ENCODE data around the gene RNGTT. TPM values are rescaled to one million over a fixed set of nuclear protein-coding genes. Genes with fewer than 3 reads are reported as not detected.
"Not testable (repeated sequence)": the region's sequence is repeated elsewhere in the genome, so short reads cannot be mapped to it uniquely, and the experiment has no call there.

Gene RNGTT
- total and polyA plus RNA-seq, 2 experiments from 2014 or later = 9.2 to 21.5 TPM

- no peak overlapping the region for H3K4me3 ChIP-seq
- no peak overlapping the region for H3K27ac ChIP-seq
- peaks cover 4% of the 10 kb centered on the region; the same call in 1 of the 2 replicates for H4K20me1 ChIP-seq (ENCODE audit: insufficient read depth)
- no peak overlapping the region for H2AFZ ChIP-seq
- H3F3A ChIP-seq (ENCODE audit: insufficient read depth) = no peaks in the 10 kb centered on the region
- no peaks in the 10 kb centered on the region for H3K36me3 ChIP-seq (ENCODE audit: low read depth)
- H3K27me3 ChIP-seq (replicated peaks; ENCODE audit: insufficient read depth) = no peaks in the 10 kb centered on the region
- H3K9me2 ChIP-seq (ENCODE audit: insufficient read depth) = no peaks in the 10 kb centered on the region
- H3K4me2 ChIP-seq (ENCODE audit: unreplicated experiment) = no peak overlapping the region
- in situ Hi-C loops (cut with MboI) = no loop called here
- WGBS, 2 experiments (ENCODE audit: low coverage in 1 of 2, low lambda C conversion rate in 2 of 2, missing lambda C conversion rate in 2 of 2) = 95 to 98% methylated on average over 2 of the region's 2 CpGs
- H3K4me1 ChIP-seq (ENCODE audit: insufficient read depth) = no peaks in the 10 kb centered on the region
- H3K9me3 ChIP-seq (ENCODE audit: low read depth) = no peaks in the 10 kb centered on the region
- H3K9ac ChIP-seq = no peak overlapping the region
- peaks cover 96% of the 10 kb centered on the region for H3K79me2 ChIP-seq (ENCODE audit: insufficient read depth)
- no peak for DNase-seq
- TF ChIP-seq EZH2phosphoT487 (IDR thresholded peaks at IDR 0.05; ENCODE audit: insufficient read depth, low read depth) = no peak
- no peak for TF ChIP-seq EZH2 (IDR thresholded peaks at IDR 0.05; ENCODE audit: insufficient read depth, poor library complexity, severe bottlenecking)
These were observed 9.7 kb downstream of the RNGTT start for GRCh38 chr6:88953550-88954386.

GRCh38 chr6:88952065-88952704 is 11.2 kb downstream of the RNGTT start:
- in situ Hi-C loops (cut with MboI) = no loop called here
- DNase-seq = peak; percentile 14
- WGBS, 2 experiments (ENCODE audit: low coverage in 1 of 2, low lambda C conversion rate in 2 of 2, missing lambda C conversion rate in 2 of 2) = 100% methylated on average over 1 of the region's 1 CpG

GRCh38 chr6:88945415-88946008 is 17.9 kb downstream of the RNGTT start:
- Histone ChIP-seq H3F3A (ENCODE audit: insufficient read depth) (no peaks in the 10 kb centered on the region), H2AFZ (no peak overlapping the region), H3K4me1 (ENCODE audit: insufficient read depth) (no peaks in the 10 kb centered on the region), H3K4me3 (no peak overlapping the region), H3K9ac (no peak overlapping the region), H3K79me2 (ENCODE audit: insufficient read depth) (peaks cover 67% of the 10 kb centered on the region), H3K36me3 (ENCODE audit: low read depth) (no peaks in the 10 kb centered on the region), H3K27me3 (replicated peaks; ENCODE audit: insufficient read depth) (no peaks in the 10 kb centered on the region), H4K20me1 (ENCODE audit: insufficient read depth) (peaks cover 4% of the 10 kb centered on the region; the same call in 1 of the 2 replicates), H3K4me2 (ENCODE audit: unreplicated experiment) (no peak overlapping the region), H3K9me2 (ENCODE audit: insufficient read depth) (no peaks in the 10 kb centered on the region), H3K27ac (no peak overlapping the region), H3K9me3 (ENCODE audit: low read depth) (no peaks in the 10 kb centered on the region)
- no peak for DNase-seq
- WGBS, 2 experiments (ENCODE audit: low coverage in 1 of 2, low lambda C conversion rate in 2 of 2, missing lambda C conversion rate in 2 of 2) = 86 to 90% methylated on average over 7 of the region's 7 CpGs
- in situ Hi-C loops (cut with MboI) = no loop called here
- TF ChIP-seq EZH2phosphoT487 (IDR thresholded peaks at IDR 0.05; ENCODE audit: insufficient read depth, low read depth) (no peak), EZH2 (IDR thresholded peaks at IDR 0.05; ENCODE audit: insufficient read depth, poor library complexity, severe bottlenecking) (no peak)

More at GRCh38 chr6:88952065-88952704, 11.2 kb downstream of the RNGTT start:
- H4K20me1 ChIP-seq (ENCODE audit: insufficient read depth) = no peaks in the 10 kb centered on the region
- H2AFZ ChIP-seq = no peak overlapping the region
- TF ChIP-seq EZH2 (IDR thresholded peaks at IDR 0.05; ENCODE audit: insufficient read depth, poor library complexity, severe bottlenecking) = no peak
- TF ChIP-seq EZH2phosphoT487 (IDR thresholded peaks at IDR 0.05; ENCODE audit: insufficient read depth, low read depth) = no peak
- H3K4me3 ChIP-seq = no peak overlapping the region
- no peaks in the 10 kb centered on the region for H3K27me3 ChIP-seq (replicated peaks; ENCODE audit: insufficient read depth)
- no peaks in the 10 kb centered on the region for H3K9me2 ChIP-seq (ENCODE audit: insufficient read depth)
- H3K4me2 ChIP-seq (ENCODE audit: unreplicated experiment) = no peak overlapping the region
- no peaks in the 10 kb centered on the region for H3K9me3 ChIP-seq (ENCODE audit: low read depth)
- peaks cover 80% of the 10 kb centered on the region for H3K79me2 ChIP-seq (ENCODE audit: insufficient read depth)
- H3K4me1 ChIP-seq (ENCODE audit: insufficient read depth) = no peaks in the 10 kb centered on the region
- H3K36me3 ChIP-seq (ENCODE audit: low read depth) = no peaks in the 10 kb centered on the region
- no peak overlapping the region for H3K27ac ChIP-seq
- H3K9ac ChIP-seq = no peak overlapping the region
- H3F3A ChIP-seq (ENCODE audit: insufficient read depth) = no peaks in the 10 kb centered on the region

GRCh38 chr6:88933521-88933920 is 29.9 kb downstream of the RNGTT start:
- H3K9me3 ChIP-seq (ENCODE audit: low read depth) = no peaks in the 10 kb centered on the region
- in situ Hi-C loops (cut with MboI) = no loop called here
- H4K20me1 ChIP-seq (ENCODE audit: insufficient read depth) = no peaks in the 10 kb centered on the region
- no peaks in the 10 kb centered on the region for H3K36me3 ChIP-seq (ENCODE audit: low read depth)
- no peaks in the 10 kb centered on the region for H3K79me2 ChIP-seq (ENCODE audit: insufficient read depth)
- no peaks in the 10 kb centered on the region for H3K27me3 ChIP-seq (replicated peaks; ENCODE audit: insufficient read depth)
- H3K4me1 ChIP-seq (ENCODE audit: insufficient read depth) = no peaks in the 10 kb centered on the region
- DNase-seq = no peak
- H2AFZ ChIP-seq = no peak overlapping the region
- H3K9me2 ChIP-seq (ENCODE audit: insufficient read depth) = no peaks in the 10 kb centered on the region
- no peak for TF ChIP-seq EZH2 (IDR thresholded peaks at IDR 0.05; ENCODE audit: insufficient read depth, poor library complexity, severe bottlenecking)
- no peak for TF ChIP-seq EZH2phosphoT487 (IDR thresholded peaks at IDR 0.05; ENCODE audit: insufficient read depth, low read depth)
- H3K4me2 ChIP-seq (ENCODE audit: unreplicated experiment) = no peak overlapping the region
- no peak overlapping the region for H3K27ac ChIP-seq
- H3K4me3 ChIP-seq = no peak overlapping the region
- 97 to 100% methylated on average over 2 of the region's 2 CpGs for WGBS, 2 experiments (ENCODE audit: low coverage in 1 of 2, low lambda C conversion rate in 2 of 2, missing lambda C conversion rate in 2 of 2)
- H3F3A ChIP-seq (ENCODE audit: insufficient read depth) = no peaks in the 10 kb centered on the region
- no peak overlapping the region for H3K9ac ChIP-seq

GRCh38 chr6:88932019-88932418 is 31.4 kb downstream of the RNGTT start:
- H3K27ac ChIP-seq; DNase-seq; H3K9ac ChIP-seq; H3K36me3 ChIP-seq (ENCODE audit: low read depth); H2AFZ ChIP-seq; in situ Hi-C loops (cut with MboI); H4K20me1 ChIP-seq (ENCODE audit: insufficient read depth); H3K9me3 ChIP-seq (ENCODE audit: low read depth); H3K27me3 ChIP-seq (replicated peaks; ENCODE audit: insufficient read depth); H3K4me3 ChIP-seq; H3K4me1 ChIP-seq (ENCODE audit: insufficient read depth); H3K79me2 ChIP-seq (ENCODE audit: insufficient read depth); H3K4me2 ChIP-seq (ENCODE audit: unreplicated experiment); H3F3A ChIP-seq (ENCODE audit: insufficient read depth); H3K9me2 ChIP-seq (ENCODE audit: insufficient read depth): not testable (repeated sequence)
- WGBS, 2 experiments (ENCODE audit: low coverage in 1 of 2, low lambda C conversion rate in 2 of 2, missing lambda C conversion rate in 2 of 2) = 99% methylated on average over 5 of the region's 5 CpGs
